Spleen (tissue), 7 donors: ENCODE results near the gene DNAAF5.

Experiments
- POLR2A ChIP-seq, 3 donors: fragments of 450-650 bp; IDR thresholded peaks; one replicate each; pipeline ENCODE4 v1.5.1; 2017; ENCODE audit warnings: antibody characterized with exemption in 3 of 3, mild to moderate bottlenecking in 1 of 3
- POLR2AphosphoS5 ChIP-seq, 3 donors: sonication (generic); formaldehyde crosslinking; IDR thresholded peaks; one replicate each; pipeline ENCODE4 v1.5.1; 2017; ENCODE audit warnings: antibody characterized with exemption in 3 of 3
- TF ChIP-seq, protein P1 (sequence below), 11 experiments: fragments of 200-600 bp in 7 of 11; fragments of 450-650 bp in 4 of 11; sonication (generic) in 4 of 11; IDR thresholded peaks in 8 of 11; conservative IDR thresholded peaks in 3 of 11; 1 replicate in 7 of 11; 2 replicates in 4 of 11; pipeline versions ENCODE4 v1.4.0 to v1.8.0; 2016 to 2021; ENCODE audit warnings: antibody characterized with exemption in 11 of 11, inconsistent platforms in 4 of 11, mild to moderate bottlenecking in 1 of 11
- donor health status: DM: no; HTN: no; CAD: no; lungs with moderate emphysema.
- donor health status: DM: no; HTN: no; CAD: no.
- donor health status: DM: no; HTN: no; CAD: no.

DNA sequence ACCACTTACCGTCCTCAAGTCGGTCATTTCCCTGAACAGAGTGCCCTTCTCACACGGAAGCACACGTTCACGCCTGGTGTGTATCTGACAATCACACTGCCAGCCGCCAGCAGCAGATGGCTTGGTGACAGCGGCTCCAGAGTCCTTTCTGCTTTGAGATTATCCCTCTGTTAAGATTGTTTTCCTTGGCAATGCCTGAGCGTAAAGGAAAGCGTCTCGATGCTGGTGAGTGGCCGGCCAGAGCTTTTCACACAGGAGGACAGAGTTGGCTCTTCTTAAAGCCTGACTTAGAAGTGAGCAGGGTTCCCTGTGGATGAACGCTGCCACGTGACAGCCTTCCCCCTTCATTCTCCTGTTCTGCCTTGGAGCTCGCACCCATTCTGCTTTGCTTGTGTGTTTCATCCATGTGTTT lies 22.6 kb downstream of the DNAAF5 start:
- TF ChIP-seq, protein P1, sequence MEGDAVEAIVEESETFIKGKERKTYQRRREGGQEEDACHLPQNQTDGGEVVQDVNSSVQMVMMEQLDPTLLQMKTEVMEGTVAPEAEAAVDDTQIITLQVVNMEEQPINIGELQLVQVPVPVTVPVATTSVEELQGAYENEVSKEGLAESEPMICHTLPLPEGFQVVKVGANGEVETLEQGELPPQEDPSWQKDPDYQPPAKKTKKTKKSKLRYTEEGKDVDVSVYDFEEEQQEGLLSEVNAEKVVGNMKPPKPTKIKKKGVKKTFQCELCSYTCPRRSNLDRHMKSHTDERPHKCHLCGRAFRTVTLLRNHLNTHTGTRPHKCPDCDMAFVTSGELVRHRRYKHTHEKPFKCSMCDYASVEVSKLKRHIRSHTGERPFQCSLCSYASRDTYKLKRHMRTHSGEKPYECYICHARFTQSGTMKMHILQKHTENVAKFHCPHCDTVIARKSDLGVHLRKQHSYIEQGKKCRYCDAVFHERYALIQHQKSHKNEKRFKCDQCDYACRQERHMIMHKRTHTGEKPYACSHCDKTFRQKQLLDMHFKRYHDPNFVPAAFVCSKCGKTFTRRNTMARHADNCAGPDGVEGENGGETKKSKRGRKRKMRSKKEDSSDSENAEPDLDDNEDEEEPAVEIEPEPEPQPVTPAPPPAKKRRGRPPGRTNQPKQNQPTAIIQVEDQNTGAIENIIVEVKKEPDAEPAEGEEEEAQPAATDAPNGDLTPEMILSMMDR (IDR thresholded peaks at IDR 0.05 in 8 of 11, conservative IDR thresholded peaks at IDR 0.05 in 3 of 11): no peak
- TF ChIP-seq POLR2AphosphoS5 (IDR thresholded peaks at IDR 0.05) (no peak), POLR2A (IDR thresholded peaks at IDR 0.05) (no peak)
